Natural killer cell (primary cell): Measurements from ENCODE around the gene NUDCD3. TPM values are rescaled to one million over a fixed set of nuclear protein-coding genes. Genes with fewer than 3 reads are reported as not detected.
A peak's percentile ranks its signal among the peaks of the same experiment; 100 is the strongest.

Source experiments
- ATAC-seq, 3 donors: fragments of 150-1000 bp in 2 of 3; fragments of 200-7000 bp in 1 of 3; cut with Tn5 transposase; 1 replicate in 1 of 3; 2 replicates in 2 of 3; pipeline ENCODE4 v1.10.0; 2021; ENCODE audit warnings: mild to moderate bottlenecking in 2 of 3, moderate library complexity in 2 of 3
- DNase-seq, 2 donors: peaks; one replicate each; pipeline versions ENCODE4 v3.0.0 to v3.0.0-alpha.2; 2013 to 2021; ENCODE audit warnings: mixed read lengths in 1 of 2
- H3K27ac ChIP-seq: one replicate; pipeline ENCODE4 v1.5.1; 2013; ENCODE audit warnings: mild to moderate bottlenecking, low read length
- H3K27me3 ChIP-seq: one replicate; pipeline ENCODE4 v1.6.1; 2013; ENCODE audit warnings: low read length; ENCODE audit not compliant: control insufficient read depth, insufficient read depth
- H3K36me3 ChIP-seq: one replicate; pipeline ENCODE4 v1.6.1; 2013; ENCODE audit warnings: low read length; ENCODE audit not compliant: control insufficient read depth, insufficient read depth
- H3K4me1 ChIP-seq: one replicate; pipeline ENCODE4 v1.6.1; 2013; ENCODE audit warnings: low read length; ENCODE audit not compliant: control insufficient read depth, insufficient read depth
- H3K4me3 ChIP-seq: one replicate; pipeline ENCODE4 v1.5.1; 2013; ENCODE audit warnings: low read length
- H3K9me3 ChIP-seq: one replicate; pipeline ENCODE4 v1.6.1; 2013; ENCODE audit warnings: low read length; ENCODE audit not compliant: control insufficient read depth, insufficient read depth
- H3K27ac Mint-ChIP-seq, 2 donors: one replicate each; pipeline ENCODE4 v1.8.0; 2022; ENCODE audit warnings: mild to moderate bottlenecking in 2 of 2, mixed read lengths in 2 of 2, moderate library complexity in 1 of 2
- H3K27me3 Mint-ChIP-seq, 2 donors: one replicate each; pipeline ENCODE4 v1.8.0; 2022; ENCODE audit warnings: low read depth in 2 of 2, mixed read lengths in 2 of 2
- H3K36me3 Mint-ChIP-seq: one replicate; pipeline ENCODE4 v1.8.0; 2022; ENCODE audit warnings: mixed read lengths
- H3K4me1 Mint-ChIP-seq, 2 donors: one replicate each; pipeline ENCODE4 v1.8.0; 2022; ENCODE audit warnings: mixed read lengths in 2 of 2
- H3K4me3 Mint-ChIP-seq: one replicate; pipeline ENCODE4 v1.8.0; 2022; ENCODE audit warnings: mild to moderate bottlenecking, moderate library complexity, mixed read lengths
- H3K9me3 Mint-ChIP-seq, 2 donors: one replicate each; pipeline ENCODE4 v1.8.0; 2022; ENCODE audit warnings: mixed read lengths in 2 of 2
- WGBS: methylation state at CpG from one replicate; pipeline ENCODE4 v1.1.7; 2013; ENCODE audit warnings: missing lambda C conversion rate; ENCODE audit not compliant: insufficient coverage; 5-methylcytosine and 5-hydroxymethylcytosine counted together
- intact Hi-C: fragments of 100-400 bp; cut with micrococcal nuclease; formaldehyde crosslinking; loops from one replicate; pipeline ENCODE4 v1.14.2; 2022
- total RNA-seq, 4 donors: library from RNA; stranded (reverse); fragments of 120-200 nt in 1 of 4; gene quantifications; one replicate each; pipeline versions ENCODE4 v1.2.3 to v1.2.4, GENCODE V29; 2013 to 2022
- TF ChIP-seq, protein P1 (sequence below): fragments of 200-600 bp; IDR thresholded peaks from one replicate; pipeline ENCODE4 v1.8.0; 2022; ENCODE audit warnings: antibody characterized with exemption

NUDCD3 gene
- total RNA-seq, 3 donors from 2014 or later (not counting 1 experiment from before 2014, with no cell fraction given): 50.1 to 79.9 (median 68.7) TPM

DNA sequence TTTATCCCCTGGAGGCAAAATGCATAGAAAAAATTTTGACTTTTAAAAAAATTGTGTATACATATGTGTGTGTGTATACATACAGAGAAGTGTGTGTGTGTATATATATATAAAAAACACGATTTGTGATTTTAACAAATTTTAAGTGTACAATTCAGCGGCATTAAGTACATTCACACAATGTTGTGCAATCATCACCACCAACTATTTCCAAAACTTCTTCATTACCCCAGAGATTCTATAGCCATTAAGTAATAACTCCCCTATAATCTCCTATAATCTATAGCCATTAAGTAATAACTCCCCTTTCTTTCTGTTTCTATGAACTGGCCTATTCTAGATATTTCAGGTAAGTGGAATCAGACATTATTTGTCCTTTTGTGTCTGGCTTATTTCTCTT, 144.4 kb downstream of the NUDCD3 start:
- TF ChIP-seq, protein P1, sequence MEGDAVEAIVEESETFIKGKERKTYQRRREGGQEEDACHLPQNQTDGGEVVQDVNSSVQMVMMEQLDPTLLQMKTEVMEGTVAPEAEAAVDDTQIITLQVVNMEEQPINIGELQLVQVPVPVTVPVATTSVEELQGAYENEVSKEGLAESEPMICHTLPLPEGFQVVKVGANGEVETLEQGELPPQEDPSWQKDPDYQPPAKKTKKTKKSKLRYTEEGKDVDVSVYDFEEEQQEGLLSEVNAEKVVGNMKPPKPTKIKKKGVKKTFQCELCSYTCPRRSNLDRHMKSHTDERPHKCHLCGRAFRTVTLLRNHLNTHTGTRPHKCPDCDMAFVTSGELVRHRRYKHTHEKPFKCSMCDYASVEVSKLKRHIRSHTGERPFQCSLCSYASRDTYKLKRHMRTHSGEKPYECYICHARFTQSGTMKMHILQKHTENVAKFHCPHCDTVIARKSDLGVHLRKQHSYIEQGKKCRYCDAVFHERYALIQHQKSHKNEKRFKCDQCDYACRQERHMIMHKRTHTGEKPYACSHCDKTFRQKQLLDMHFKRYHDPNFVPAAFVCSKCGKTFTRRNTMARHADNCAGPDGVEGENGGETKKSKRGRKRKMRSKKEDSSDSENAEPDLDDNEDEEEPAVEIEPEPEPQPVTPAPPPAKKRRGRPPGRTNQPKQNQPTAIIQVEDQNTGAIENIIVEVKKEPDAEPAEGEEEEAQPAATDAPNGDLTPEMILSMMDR: no peak
- intact Hi-C loops: no loop called here
- H3K4me1 Mint-ChIP-seq: no peaks in the 10 kb centered on the region

DNA sequence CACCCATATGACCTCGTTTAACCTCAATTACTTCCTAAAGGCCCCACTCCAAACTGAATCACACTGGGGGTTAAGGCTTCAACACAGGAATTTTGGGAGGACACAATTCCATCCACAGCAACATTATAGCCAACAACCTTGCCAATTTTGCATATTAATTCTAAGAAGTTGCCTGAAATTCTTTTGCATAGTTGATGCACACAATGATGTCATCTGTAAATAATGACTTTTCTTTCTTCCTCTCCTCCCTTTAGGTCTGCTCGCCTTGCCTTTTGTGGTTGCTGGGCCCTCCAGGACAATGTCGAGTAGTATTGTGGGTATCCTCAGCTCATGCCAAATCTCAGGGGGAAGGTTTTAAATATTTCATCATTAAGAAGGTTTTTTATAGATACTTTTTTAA, 149.1 kb downstream of the NUDCD3 start:
- ATAC-seq (no peak), DNase-seq (no peak)
- Mint-ChIP-seq H3K27ac (no peak overlapping the region), H3K36me3 (no peaks in the 10 kb centered on the region), H3K4me3 (no peak overlapping the region), H3K4me1 (no peaks in the 10 kb centered on the region), H3K9me3 (peaks cover 2 to 3% of the 10 kb centered on the region in 2 donors), H3K27me3 (peaks cover 27 to 38% of the 10 kb centered on the region in 2 donors)
- no peak overlapping the region for H3K4me3 ChIP-seq
- no peak overlapping the region for H3K27ac ChIP-seq
- H3K27me3 ChIP-seq: peaks cover 2% of the 10 kb centered on the region
- intact Hi-C loops: no loop called here
- no peaks in the 10 kb centered on the region for H3K36me3 ChIP-seq
- H3K9me3 ChIP-seq: no peaks in the 10 kb centered on the region
- TF ChIP-seq, protein P1: no peak
- no peaks in the 10 kb centered on the region for H3K4me1 ChIP-seq
- WGBS: 57% methylated on average over 1 of the region's 3 CpGs

More for the DNA sequence above, 144.4 kb downstream of the NUDCD3 start:
- Mint-ChIP-seq H3K27ac (no peak overlapping the region), H3K27me3 (peaks cover 15 to 45% of the 10 kb centered on the region in 2 donors), H3K9me3 (no peaks in the 10 kb centered on the region), H3K36me3 (no peaks in the 10 kb centered on the region), H3K4me3 (no peak overlapping the region)
- 92% methylated on average over 1 of the region's 2 CpGs for whole genome bisulfite sequencing
- no peak overlapping the region for H3K27ac ChIP-seq
- no peaks in the 10 kb centered on the region for H3K36me3 ChIP-seq
- H3K4me3 ChIP-seq: no peak overlapping the region
- DNase-seq: no peak
- H3K4me1 ChIP-seq: no peaks in the 10 kb centered on the region
- no peak for ATAC-seq
- no peaks in the 10 kb centered on the region for H3K27me3 ChIP-seq
- no peaks in the 10 kb centered on the region for H3K9me3 ChIP-seq

DNA sequence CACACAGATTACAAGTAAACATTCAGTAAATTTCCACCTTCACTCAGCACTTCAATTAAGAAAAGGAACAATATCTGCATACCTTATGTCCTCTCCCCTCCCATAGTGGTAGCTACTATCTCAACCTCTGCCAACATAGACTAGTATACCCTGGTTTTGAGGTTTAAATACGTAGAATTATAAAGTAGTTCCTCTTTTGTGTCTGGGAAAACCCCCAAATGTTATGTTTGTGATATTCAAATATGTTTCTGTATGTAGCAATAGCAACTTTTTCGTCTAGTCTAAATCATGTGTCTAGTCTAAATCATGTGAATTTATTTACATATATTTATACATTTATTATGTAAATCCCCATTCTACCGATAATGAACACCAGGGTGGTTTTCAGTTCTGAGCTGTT, 151.9 kb downstream of the NUDCD3 start:
- no peaks in the 10 kb centered on the region for H3K36me3 ChIP-seq
- TF ChIP-seq, protein P1: no peak
- H3K27ac Mint-ChIP-seq: no peak overlapping the region
- no peaks in the 10 kb centered on the region for H3K4me1 ChIP-seq
- no peaks in the 10 kb centered on the region for H3K9me3 ChIP-seq
- H3K27ac ChIP-seq: no peak overlapping the region
- DNase-seq (no peak), ATAC-seq (peak in 2 of 3 donors; percentile 31 to 53)
- H3K4me1 Mint-ChIP-seq: no peaks in the 10 kb centered on the region
- H3K9me3 Mint-ChIP-seq: peaks cover 3 to 4% of the 10 kb centered on the region in 2 donors
- peaks cover 2% of the 10 kb centered on the region for H3K27me3 ChIP-seq
- H3K4me3 ChIP-seq: no peak overlapping the region
- no peaks in the 10 kb centered on the region for H3K36me3 Mint-ChIP-seq
- H3K4me3 Mint-ChIP-seq: no peak overlapping the region
- intact Hi-C loops: no loop called here
- peaks cover 18 to 19% of the 10 kb centered on the region in 2 donors for H3K27me3 Mint-ChIP-seq
- WGBS: 50% methylated on average over 2 of the region's 3 CpGs

DNA sequence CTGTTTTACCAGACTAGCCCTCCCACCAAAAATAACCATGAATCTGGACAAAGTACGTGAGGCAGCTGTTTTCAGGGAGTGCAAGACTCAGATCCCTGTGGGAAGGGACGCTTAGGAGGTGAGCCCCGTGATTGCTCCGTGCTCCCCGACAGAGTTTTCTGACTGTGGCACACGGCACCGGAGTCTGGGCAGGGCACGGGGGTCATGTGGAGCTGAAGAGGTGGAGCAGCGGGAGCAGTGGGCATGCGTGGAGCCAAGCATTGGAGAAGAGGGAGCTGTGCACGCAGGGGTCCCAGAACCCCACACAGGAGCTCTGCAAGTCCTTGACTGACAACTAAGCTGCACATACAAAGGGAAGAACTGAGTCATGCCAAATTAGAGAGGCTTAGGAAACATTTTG, 154.0 kb downstream of the NUDCD3 start:
- peaks cover 26 to 27% of the 10 kb centered on the region in 2 donors for H3K27me3 Mint-ChIP-seq
- Histone ChIP-seq H3K4me3 (no peak overlapping the region), H3K9me3 (no peaks in the 10 kb centered on the region), H3K4me1 (no peaks in the 10 kb centered on the region), H3K27me3 (peaks cover 2% of the 10 kb centered on the region), H3K27ac (no peak overlapping the region), H3K36me3 (no peaks in the 10 kb centered on the region)
- ATAC-seq (no peak), DNase-seq (no peak)
- no peak overlapping the region for H3K4me3 Mint-ChIP-seq
- H3K4me1 Mint-ChIP-seq: no peaks in the 10 kb centered on the region
- H3K36me3 Mint-ChIP-seq: no peaks in the 10 kb centered on the region
- 94% methylated on average over 11 of the region's 11 CpGs for WGBS
- no peak overlapping the region for H3K27ac Mint-ChIP-seq
- intact Hi-C loops: no loop called here
- TF ChIP-seq, protein P1: no peak
- H3K9me3 Mint-ChIP-seq: peaks cover 3 to 4% of the 10 kb centered on the region in 2 donors
